Ovary (tissue), 3 donors: ENCODE results near the gene PZP.

ENCODE experiments used
- EP300 ChIP-seq: sonication (generic); formaldehyde crosslinking; IDR thresholded peaks from one replicate; pipeline ENCODE4 v1.6.1; 2017; ENCODE audit warnings: antibody characterized with exemption
- TF ChIP-seq, protein P1 (sequence below), 3 donors: fragments of 450-650 bp in 2 of 3; fragments of 200-600 bp in 1 of 3; IDR thresholded peaks; one replicate each; pipeline versions ENCODE4 v1.5.1 to v1.8.0; 2016 to 2022; ENCODE audit warnings: antibody characterized with exemption in 3 of 3, mild to moderate bottlenecking in 1 of 3
- donor health status: DM: no; HTN: no; CAD: no.

DNA sequence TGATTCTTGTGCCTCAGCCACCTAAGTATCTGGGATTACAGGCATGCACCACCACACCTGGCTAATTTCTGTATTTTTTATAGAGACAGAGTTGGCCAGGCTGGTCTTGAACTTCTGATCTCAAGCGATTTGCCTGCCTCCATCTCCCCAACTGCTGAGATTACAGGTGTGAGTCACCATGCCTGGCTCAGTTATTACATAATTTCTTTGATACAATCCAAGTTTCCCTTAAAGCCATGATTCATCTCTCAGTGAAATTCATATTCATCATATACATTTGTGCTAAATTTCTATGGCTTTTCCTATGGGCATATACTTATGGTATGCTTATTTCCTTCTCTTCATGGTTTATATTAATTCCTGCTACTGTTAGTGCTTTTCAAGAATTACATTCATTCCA lies 29.1 kb upstream of the PZP start:
- no peak for TF ChIP-seq EP300
- TF ChIP-seq, protein P1, sequence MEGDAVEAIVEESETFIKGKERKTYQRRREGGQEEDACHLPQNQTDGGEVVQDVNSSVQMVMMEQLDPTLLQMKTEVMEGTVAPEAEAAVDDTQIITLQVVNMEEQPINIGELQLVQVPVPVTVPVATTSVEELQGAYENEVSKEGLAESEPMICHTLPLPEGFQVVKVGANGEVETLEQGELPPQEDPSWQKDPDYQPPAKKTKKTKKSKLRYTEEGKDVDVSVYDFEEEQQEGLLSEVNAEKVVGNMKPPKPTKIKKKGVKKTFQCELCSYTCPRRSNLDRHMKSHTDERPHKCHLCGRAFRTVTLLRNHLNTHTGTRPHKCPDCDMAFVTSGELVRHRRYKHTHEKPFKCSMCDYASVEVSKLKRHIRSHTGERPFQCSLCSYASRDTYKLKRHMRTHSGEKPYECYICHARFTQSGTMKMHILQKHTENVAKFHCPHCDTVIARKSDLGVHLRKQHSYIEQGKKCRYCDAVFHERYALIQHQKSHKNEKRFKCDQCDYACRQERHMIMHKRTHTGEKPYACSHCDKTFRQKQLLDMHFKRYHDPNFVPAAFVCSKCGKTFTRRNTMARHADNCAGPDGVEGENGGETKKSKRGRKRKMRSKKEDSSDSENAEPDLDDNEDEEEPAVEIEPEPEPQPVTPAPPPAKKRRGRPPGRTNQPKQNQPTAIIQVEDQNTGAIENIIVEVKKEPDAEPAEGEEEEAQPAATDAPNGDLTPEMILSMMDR (IDR thresholded peaks at IDR 0.05) = no peak
